Stimulated activated CD4-positive, alpha-beta T cell treated with anti-CD3 and anti-CD28 coated beads, TNF-alpha, amount 100 ng/mL, for 24 hours (primary cell): ENCODE data around the gene NFE2L2.
"Not testable (repeated sequence)": the region's sequence is repeated elsewhere in the genome, so short reads cannot be mapped to it uniquely, and the experiment has no call there.

Source experiments
- DNase-seq, 3 experiments: peaks; one replicate each; pipeline ENCODE4 v3.0.0-alpha.2; 2020; ENCODE audit warnings: low read depth in 3 of 3

NFE2L2 gene

GRCh38 chr2:177264693-177265587, at the start of gene NFE2L2:
Gene NFE2L2 (minus strand): TSS chr2:177264727. CDS start chr2:177264576, 151 bp downstream.
- DNase-seq = peak; percentile 90 to 93 (median 90)

DNA sequence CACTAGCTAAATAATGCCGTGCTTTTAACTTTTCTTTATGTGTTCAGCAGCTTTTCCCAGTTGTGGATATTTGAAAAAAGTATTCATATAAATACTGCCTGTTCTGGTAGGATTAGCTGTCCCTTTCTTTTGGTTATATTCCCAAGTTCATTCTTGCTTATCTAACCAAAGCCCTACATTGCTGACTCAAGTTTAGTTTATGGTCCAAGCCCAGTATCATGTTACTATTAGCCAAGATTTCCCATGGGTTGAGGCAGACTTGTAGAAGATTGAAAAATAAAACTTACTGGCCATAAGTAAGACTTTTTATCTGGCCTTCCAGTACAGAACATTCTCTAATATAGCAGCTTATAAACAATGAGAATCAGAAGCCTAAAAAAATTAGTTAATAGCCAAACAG, 49.7 kb upstream of the NFE2L2 start:
- no peak for DNase-seq

GRCh38 chr2:177313162-177313781, 48.7 kb upstream of the NFE2L2 start:
- no peak for DNase-seq

DNA sequence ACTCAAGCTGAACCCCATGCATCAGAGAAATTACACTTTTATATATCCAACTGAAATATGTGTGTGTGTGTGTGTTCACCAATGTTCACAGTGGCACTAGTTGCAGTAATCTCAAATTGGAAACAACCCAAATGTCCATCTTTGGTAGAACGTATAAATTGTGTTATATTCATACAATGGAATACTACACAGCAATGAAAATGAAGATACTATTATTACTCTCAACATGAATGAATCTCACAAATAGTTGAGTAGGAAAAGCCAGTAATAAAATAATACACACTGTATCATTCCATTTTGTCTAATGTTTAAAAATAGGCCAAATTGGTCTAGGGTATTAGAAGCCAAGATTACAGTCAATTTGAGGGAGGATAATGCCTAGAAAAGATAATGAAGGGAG, 48.0 kb upstream of the NFE2L2 start:
- no peak for DNase-seq

DNA sequence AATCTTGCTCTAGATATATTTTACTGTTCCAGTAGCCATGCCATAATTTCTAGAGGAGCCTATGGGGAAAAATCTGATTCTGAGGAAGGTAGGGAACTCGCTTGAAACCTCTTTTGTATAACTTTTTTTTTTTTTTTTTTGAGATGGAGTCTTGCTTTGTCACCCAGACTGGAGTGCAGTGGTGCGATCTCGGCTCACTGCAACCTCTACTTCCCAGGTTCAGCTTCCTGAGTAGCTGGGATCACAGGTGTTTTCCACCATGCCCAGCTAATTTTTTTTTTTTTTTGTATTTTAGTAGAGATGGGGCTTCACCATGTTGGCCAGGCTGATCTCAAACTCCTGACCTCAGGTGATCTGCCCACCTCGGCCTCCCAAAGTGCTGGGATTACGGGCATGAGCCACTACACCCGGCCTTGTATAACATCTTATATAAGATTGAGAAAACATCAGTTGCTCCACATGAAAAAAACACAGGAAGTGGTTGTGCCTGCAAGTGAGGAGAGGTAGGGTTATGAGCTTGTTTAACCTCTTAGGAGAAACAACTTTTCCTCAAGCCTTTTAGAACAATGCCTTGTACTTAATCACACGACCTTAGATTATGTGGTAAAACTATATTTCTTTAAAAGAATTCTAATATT, 45.3 kb upstream of the NFE2L2 start:
- DNase-seq = not testable (repeated sequence)

GRCh38 chr2:177306550-177306949, 42.0 kb upstream of the NFE2L2 start:
- DNase-seq = no peak

GRCh38 chr2:177303939-177304338, 39.4 kb upstream of the NFE2L2 start:
- DNase-seq = no peak

DNA sequence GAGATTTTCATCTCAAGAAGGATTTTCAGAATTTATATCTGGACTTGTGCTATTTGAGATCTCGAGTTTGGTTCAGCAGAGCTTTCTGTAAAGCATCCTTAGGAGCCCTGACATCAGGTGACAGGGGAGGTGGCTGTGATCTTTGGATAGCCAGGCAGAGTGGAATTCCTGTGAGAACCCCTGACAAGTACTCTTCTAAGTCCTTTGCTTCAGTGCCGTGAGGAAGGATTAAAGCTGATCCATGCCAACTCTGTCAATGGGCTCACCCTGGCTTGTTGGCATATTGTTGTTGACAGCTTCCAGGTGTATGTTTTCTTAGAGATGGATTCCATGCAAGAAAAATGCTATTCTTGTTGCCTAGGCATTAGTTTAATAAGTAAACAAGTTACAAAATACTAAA, 38.0 kb upstream of the NFE2L2 start:
- DNase-seq = no peak

GRCh38 chr2:177298191-177298590, 33.7 kb upstream of the NFE2L2 start:
- DNase-seq = no peak

- no peak for DNase-seq
Measured at GRCh38 chr2:177296040-177296439, 31.5 kb upstream of the NFE2L2 start.

- DNase-seq = no peak
Measured at GRCh38 chr2:177295484-177295883, 31.0 kb upstream of the NFE2L2 start.

GRCh38 chr2:177291701-177292100, 27.2 kb upstream of the NFE2L2 start:
- DNase-seq = no peak

- no peak for DNase-seq
Measured at GRCh38 chr2:177289824-177290628, 25.5 kb upstream of the NFE2L2 start.

- DNase-seq = no peak
Measured at GRCh38 chr2:177287814-177288213, 23.3 kb upstream of the NFE2L2 start.

- no peak for DNase-seq
Measured at GRCh38 chr2:177285892-177286715, 21.6 kb upstream of the NFE2L2 start.

- DNase-seq = no peak
Measured at GRCh38 chr2:177284531-177284930, 20.0 kb upstream of the NFE2L2 start.

DNA sequence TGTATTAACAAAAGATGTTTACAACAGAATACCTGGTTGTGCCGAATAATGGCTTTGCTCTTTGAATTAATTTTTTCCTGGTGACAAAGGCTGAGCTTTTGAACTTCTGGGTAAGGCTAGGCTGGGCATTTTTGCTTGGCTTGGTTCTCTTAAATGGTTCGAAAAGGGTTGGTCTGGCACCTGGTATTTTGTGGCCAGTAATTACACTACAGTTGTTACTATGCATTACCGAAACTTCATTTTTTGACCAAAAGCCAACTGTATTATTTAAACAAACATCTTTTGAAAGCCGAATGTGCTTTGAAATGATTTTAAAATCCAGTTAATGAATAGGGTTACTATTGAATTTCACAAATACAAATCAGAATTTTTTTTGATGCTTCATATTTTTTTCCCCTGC, 19.4 kb upstream of the NFE2L2 start:
- no peak for DNase-seq

- no peak for DNase-seq
Measured at GRCh38 chr2:177282787-177283572, 18.5 kb upstream of the NFE2L2 start.

GRCh38 chr2:177282181-177282641, 17.7 kb upstream of the NFE2L2 start:
- DNase-seq = no peak
